Endothelial cell of umbilical vein (primary cell): ENCODE results near the gene OPTN. TPM values are rescaled to one million over a fixed set of nuclear protein-coding genes. Genes with fewer than 3 reads are reported as not detected.

Experiments
- BruUV-seq: library from RNA; stranded (reverse); fragments of 400-500 nt; replicated peaks from 2 replicates; lab custom pipeline; 2021; lab: Mats Ljungman, UMichigan
- CTCF ChIA-PET: fragments of 300-600, 350-600 bp; sonication (Branson Sonifier 250); formaldehyde crosslinking; loops from one replicate; lab custom pipeline; 2021; ENCODE audit warnings: antibody characterized with exemption, inconsistent platforms; lab: Charles Lee
- POLR2A ChIA-PET: fragments of 300-600, 350-600 bp; sonication (Branson Sonifier 250); formaldehyde crosslinking; loops from one replicate; lab custom pipeline; 2021; ENCODE audit warnings: antibody characterized with exemption, inconsistent platforms; lab: Charles Lee
- DNase-seq: peaks from one replicate; pipeline ENCODE4 v3.0.0-alpha.2; 2011; ENCODE audit warnings: low read depth, low spot score
- FAIRE-seq: peaks from 2 replicates; lab custom pipeline; 2011; peaks lifted over from hg19 to GRCh38; lab: Jason Lieb, UNC
- H2AFZ ChIP-seq: 2 replicates; pipeline ENCODE4 v1.6.0; 2012; ENCODE audit warnings: low read depth, low read length, control low read depth, inconsistent platforms
- H3K27ac ChIP-seq: 2 replicates; pipeline ENCODE4 v1.5.1; 2011; ENCODE audit warnings: low read depth, mild to moderate bottlenecking, control low read depth, low read length, moderate library complexity; ENCODE audit not compliant: insufficient read depth
- H3K27me3 ChIP-seq, 2 experiments: 2 replicates each; pipeline versions ENCODE4 v1.6.0 to v1.6.1; 2011; ENCODE audit warnings: low read length in 2 of 2, mixed read lengths in 1 of 2; ENCODE audit not compliant: control insufficient read depth in 2 of 2, insufficient read depth in 2 of 2
- H3K36me3 ChIP-seq, 2 experiments: 2 replicates in 1 of 2; 3 replicates in 1 of 2; pipeline ENCODE4 v1.5.1; 2011; ENCODE audit warnings: low read length in 2 of 2, mild to moderate bottlenecking in 1 of 2, moderate library complexity in 1 of 2; ENCODE audit not compliant: control insufficient read depth in 2 of 2, insufficient read depth in 2 of 2; ENCODE audit errors: extremely low read depth in 1 of 2
- H3K4me1 ChIP-seq: 3 replicates; pipeline ENCODE4 v1.5.1; 2011; ENCODE audit warnings: mild to moderate bottlenecking, low read length; ENCODE audit not compliant: control insufficient read depth, insufficient read depth; ENCODE audit errors: extremely low read depth
- H3K4me2 ChIP-seq: 2 replicates; pipeline ENCODE4 v1.6.1; 2011; ENCODE audit warnings: low read length, control low read depth, mixed read lengths; ENCODE audit not compliant: insufficient read depth
- H3K4me3 ChIP-seq, 3 experiments: fragments of 200-600 bp in 1 of 3; sonication (generic), shearing (Covaris generic) in 1 of 3; replicated peaks in 1 of 3; 2 replicates each; pipeline ENCODE4 v1.5.1; 2011 to 2016; ENCODE audit warnings: control low read depth in 3 of 3, low read length in 3 of 3, mild to moderate bottlenecking in 2 of 3, inconsistent platforms in 1 of 3, low read depth in 1 of 3, moderate library complexity in 1 of 3; ENCODE audit not compliant: insufficient read depth in 1 of 3
- H3K79me2 ChIP-seq: 2 replicates; pipeline ENCODE4 v1.6.0; 2012; ENCODE audit warnings: low read length, inconsistent platforms; ENCODE audit not compliant: control insufficient read depth, insufficient read depth
- H3K9ac ChIP-seq: replicated peaks from 2 replicates; pipeline ENCODE3; 2011; ENCODE audit warnings: low read length, control low read depth; ENCODE audit not compliant: insufficient read depth; ENCODE audit errors: extremely low read depth
- H3K9me1 ChIP-seq: replicated peaks from 3 replicates; pipeline ENCODE4 v1.6.0; 2011; ENCODE audit warnings: mild to moderate bottlenecking, low read length; ENCODE audit not compliant: control insufficient read depth, insufficient read depth; ENCODE audit errors: extremely low read depth
- H3K9me3 ChIP-seq: replicated peaks from 2 replicates; pipeline ENCODE4 v1.5.1; 2012; ENCODE audit warnings: low read length, inconsistent platforms; ENCODE audit not compliant: control insufficient read depth, insufficient read depth
- H4K20me1 ChIP-seq: replicated peaks from 2 replicates; pipeline ENCODE3; 2011; ENCODE audit warnings: mild to moderate bottlenecking, low read length; ENCODE audit not compliant: control insufficient read depth, insufficient read depth; ENCODE audit errors: extremely low read depth
- EZH2 ChIP-seq: IDR thresholded peaks from 2 replicates; pipeline ENCODE4 v1.6.1; 2012; ENCODE audit warnings: borderline replicate concordance, low read depth, mild to moderate bottlenecking, moderate library complexity, low read length, inconsistent platforms; ENCODE audit not compliant: severe bottlenecking
- GATA2 ChIP-seq: IDR thresholded peaks from 2 replicates; pipeline ENCODE4 v1.7.0; 2011; ENCODE audit warnings: low read depth, mild to moderate bottlenecking, moderate library complexity, mixed read lengths, low read length; ENCODE audit not compliant: insufficient read length, insufficient read depth
- JUN ChIP-seq: IDR thresholded peaks from 2 replicates; pipeline ENCODE4 v1.6.1; 2011; ENCODE audit warnings: borderline replicate concordance, low read depth; ENCODE audit not compliant: insufficient read length, insufficient read depth
- POLR2A ChIP-seq: IDR thresholded peaks from 2 replicates; pipeline ENCODE4 v1.6.1; 2012; ENCODE audit warnings: low read depth, mild to moderate bottlenecking, control low read depth, low read length
- POLR2AphosphoS5 ChIP-seq: IDR thresholded peaks from 2 replicates; pipeline ENCODE4 v1.6.1; 2012; ENCODE audit warnings: low read depth, mild to moderate bottlenecking, control low read depth, low read length, moderate library complexity; ENCODE audit not compliant: insufficient read depth
- dilution Hi-C: fragments of 300-500 bp; cut with MboI; formaldehyde crosslinking; loops from one replicate; pipeline ENCODE4 v1.15.0; 2019; ENCODE audit warnings: low sequenced_read_pairs; ENCODE audit not compliant: extremely low pct_ligation_motif_present
- intact Hi-C: fragments of 100-400 bp; cut with micrococcal nuclease; formaldehyde crosslinking; loops from one replicate; pipeline ENCODE4 v1.10.0; 2022
- polyA plus RNA-seq, 4 experiments: library from polyadenylated mRNA; depleted of rRNA in 3 of 4; stranded (reverse) in 3 of 4; unstranded in 1 of 4; fragments of >200 nt; gene quantifications; 2 replicates each; pipeline versions ENCODE4 v1.2.1 to v1.2.3, GENCODE V29; 2011 to 2012; ENCODE audit warnings: missing spikeins in 1 of 4
- total RNA-seq: library from RNA; stranded (reverse); gene quantifications from 2 replicates; pipeline ENCODE4 v1.2.3, GENCODE V29; 2021
- TF ChIP-seq, protein P1 (sequence below), 2 donors: IDR thresholded peaks; 1 replicate in 1 of 2; 2 replicates in 1 of 2; pipeline ENCODE4 v1.5.1; 2011; ENCODE audit warnings: low read length in 2 of 2, mild to moderate bottlenecking in 2 of 2, moderate library complexity in 2 of 2, control low read depth in 1 of 2, inconsistent platforms in 1 of 2, low read depth in 1 of 2; ENCODE audit not compliant: insufficient read depth in 1 of 2; ENCODE audit errors: extremely low read depth in 1 of 2

Gene OPTN
- total and polyA plus RNA-seq, 2 donors (not counting 3 experiments of a cell fraction or from before 2014, with no cell fraction given) = 22.7 to 94.2 TPM

DNA sequence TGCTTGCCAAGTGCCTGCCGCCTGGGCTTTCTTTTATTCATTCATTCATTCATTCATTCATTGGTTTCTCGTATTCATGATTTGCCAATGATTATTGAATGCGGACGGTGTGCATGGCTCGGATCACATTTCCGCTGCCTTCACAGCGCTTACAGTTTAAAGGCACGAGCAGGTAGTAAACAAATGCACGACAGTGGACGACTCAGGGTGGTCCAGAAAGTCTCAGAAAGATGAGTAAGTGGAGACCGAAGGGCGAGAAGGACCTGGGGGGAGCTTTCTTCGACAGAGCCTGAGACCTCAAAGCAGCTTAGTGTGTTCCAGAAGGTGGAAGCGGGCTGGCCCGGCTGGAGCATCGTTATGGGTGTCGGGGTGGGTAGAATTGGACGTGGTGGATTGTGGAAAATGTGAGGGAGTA, 61.9 kb downstream of the OPTN start:
- H3K4me3 ChIP-seq = peak overlapping the region; percentile 71 to 93 (median 85)
- no peaks in the 10 kb centered on the region for H4K20me1 ChIP-seq
- peak overlapping the region; percentile 84 for H3K4me2 ChIP-seq
- no peak for TF ChIP-seq POLR2A
- TF ChIP-seq, protein P1, sequence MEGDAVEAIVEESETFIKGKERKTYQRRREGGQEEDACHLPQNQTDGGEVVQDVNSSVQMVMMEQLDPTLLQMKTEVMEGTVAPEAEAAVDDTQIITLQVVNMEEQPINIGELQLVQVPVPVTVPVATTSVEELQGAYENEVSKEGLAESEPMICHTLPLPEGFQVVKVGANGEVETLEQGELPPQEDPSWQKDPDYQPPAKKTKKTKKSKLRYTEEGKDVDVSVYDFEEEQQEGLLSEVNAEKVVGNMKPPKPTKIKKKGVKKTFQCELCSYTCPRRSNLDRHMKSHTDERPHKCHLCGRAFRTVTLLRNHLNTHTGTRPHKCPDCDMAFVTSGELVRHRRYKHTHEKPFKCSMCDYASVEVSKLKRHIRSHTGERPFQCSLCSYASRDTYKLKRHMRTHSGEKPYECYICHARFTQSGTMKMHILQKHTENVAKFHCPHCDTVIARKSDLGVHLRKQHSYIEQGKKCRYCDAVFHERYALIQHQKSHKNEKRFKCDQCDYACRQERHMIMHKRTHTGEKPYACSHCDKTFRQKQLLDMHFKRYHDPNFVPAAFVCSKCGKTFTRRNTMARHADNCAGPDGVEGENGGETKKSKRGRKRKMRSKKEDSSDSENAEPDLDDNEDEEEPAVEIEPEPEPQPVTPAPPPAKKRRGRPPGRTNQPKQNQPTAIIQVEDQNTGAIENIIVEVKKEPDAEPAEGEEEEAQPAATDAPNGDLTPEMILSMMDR (IDR thresholded peaks at IDR 0.05; ENCODE audit: extremely low read depth in 1 of 2, insufficient read depth in 1 of 2, low read depth in 1 of 2, low read length in 2 of 2) = no peak
- TF ChIP-seq EZH2 = no peak
- TF ChIP-seq POLR2AphosphoS5 = no peak
- no peak for TF ChIP-seq GATA2
- TF ChIP-seq JUN = no peak
- no peaks in the 10 kb centered on the region for H3K27me3 ChIP-seq
- no peaks in the 10 kb centered on the region for H3K36me3 ChIP-seq
- ChIA-PET POLR2A (no interaction called here), CTCF (interaction anchor here (0.6 to 2.4 kb wide), 12 partner anchors 8 to 1071 kb away, joined by 3 to 50 read pairs (median 4); partner anchors contain the start of gene PHYH)
- H2AFZ ChIP-seq = peak overlapping the region; percentile 90
- H3K9ac ChIP-seq = peak overlapping the region; percentile 87
- DNase-seq (peak; percentile 15), FAIRE-seq (no peak)
- peak overlapping the region; percentile 52 for H3K27ac ChIP-seq
- TSS peak; percentile 63 for BruUV-seq
- H3K9me3 ChIP-seq = no peaks in the 10 kb centered on the region
- H3K79me2 ChIP-seq = peaks cover 24% of the 10 kb centered on the region
- H3K9me1 ChIP-seq = no peaks in the 10 kb centered on the region
- H3K4me1 ChIP-seq = peaks cover 13% of the 10 kb centered on the region
- dilution Hi-C loops (no loop called here), intact Hi-C loops (loop anchor here (1.0 to 2.0 kb wide), 4 partner anchors 61 to 374 kb away; partner anchors contain the start of gene SEPHS1)
